OCI-LY3 (cell line): ENCODE results near the gene SKA2.

Source experiments
- H2AFZ ChIP-seq: fragments of 200-600, 300-600 bp; shearing (Covaris generic); 2 replicates; pipeline ENCODE4 v1.6.0; 2014; ENCODE audit warnings: antibody characterized with exemption, low read depth, low read length
- H3K27ac ChIP-seq: fragments of 200-600, 300-600 bp; sonication (generic); 2 replicates; pipeline ENCODE4 v1.5.1; 2014; ENCODE audit warnings: mild to moderate bottlenecking, low read length, moderate library complexity, mixed read lengths
- H3K27me3 ChIP-seq: fragments of 200-600, 300-600 bp; sonication (generic); 2 replicates; pipeline ENCODE4 v1.6.1; 2014; ENCODE audit warnings: low read depth, low read length, mixed read lengths
- H3K36me3 ChIP-seq: fragments of 200-600, 300-600 bp; sonication (generic); replicated peaks from 2 replicates; pipeline ENCODE3; 2014; ENCODE audit warnings: low read depth, low read length, mixed read lengths
- H3K4me1 ChIP-seq: fragments of 300-600, 200-600 bp; sonication (generic); 2 replicates; pipeline ENCODE4 v1.6.1; 2014; ENCODE audit warnings: low read length, mixed read lengths
- H3K4me2 ChIP-seq: fragments of 200-600, 300-600 bp; sonication (generic); 2 replicates; pipeline ENCODE4 v1.6.1; 2014; ENCODE audit warnings: low read length, mixed read lengths
- H3K4me3 ChIP-seq: fragments of 300-600, 200-600 bp; sonication (generic); 2 replicates; pipeline ENCODE4 v1.5.1; 2014; ENCODE audit warnings: antibody characterized with exemption, mild to moderate bottlenecking, low read length, moderate library complexity
- H3K79me2 ChIP-seq: fragments of 300-600, 200-600 bp; shearing (Covaris generic); 2 replicates; pipeline ENCODE4 v1.6.1; 2014; ENCODE audit warnings: mild to moderate bottlenecking, low read length, mixed read lengths
- H3K9ac ChIP-seq: fragments of 300-600, 200-600 bp; shearing (Covaris generic); 2 replicates; pipeline ENCODE4 v1.6.0; 2014; ENCODE audit warnings: mild to moderate bottlenecking, low read length, moderate library complexity
- H3K9me3 ChIP-seq: fragments of 200-600, 300-600 bp; shearing (Covaris generic); 2 replicates; pipeline ENCODE4 v1.6.1; 2014; ENCODE audit warnings: low read length, mixed read lengths; ENCODE audit not compliant: insufficient read depth
- H4K20me1 ChIP-seq: fragments of 200-600, 300-600 bp; sonication (generic); 2 replicates; pipeline ENCODE4 v1.6.1; 2016; ENCODE audit warnings: low read length, mixed read lengths; ENCODE audit not compliant: insufficient read depth
- EZH2phosphoT487 ChIP-seq: fragments of 200-600 bp; shearing (Covaris generic); IDR thresholded peaks from 2 replicates; pipeline ENCODE4 v1.6.1; 2018; ENCODE audit warnings: antibody characterized with exemption, mixed run types, low read depth
- TF ChIP-seq, protein P1 (sequence below): fragments of 200-600, 300-600 bp; sonication (generic); IDR thresholded peaks from 2 replicates; pipeline ENCODE4 v1.5.1; 2014; ENCODE audit warnings: antibody characterized with exemption, low read length, low read depth

SKA2 gene

DNA sequence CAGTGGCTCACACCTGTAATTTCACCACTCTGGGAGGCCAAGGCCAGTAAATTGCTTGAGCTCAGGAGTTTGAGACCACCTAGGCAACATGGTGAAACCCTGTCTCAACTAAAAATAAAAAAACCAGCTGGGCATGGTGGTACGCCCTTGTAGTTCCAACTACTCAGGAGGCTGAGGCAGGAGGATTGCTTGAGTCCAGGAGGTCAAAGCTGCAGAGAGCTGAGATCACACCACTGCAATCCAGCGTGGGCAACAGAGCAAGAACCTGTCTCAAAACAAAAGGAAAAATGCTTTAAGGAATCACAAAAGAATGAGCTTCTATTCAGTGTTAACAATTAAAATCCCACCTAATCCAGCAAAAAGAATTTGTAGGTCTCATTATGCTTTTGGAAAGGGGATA lies 6.5 kb upstream of the SKA2 start:
- Histone ChIP-seq H3K27ac (no peak overlapping the region), H3K4me2 (no peak overlapping the region), H3K79me2 (peaks cover 90% of the 10 kb centered on the region), H3K9me3 (no peaks in the 10 kb centered on the region), H2AFZ (no peak overlapping the region), H3K4me1 (peaks cover 35% of the 10 kb centered on the region), H4K20me1 (no peaks in the 10 kb centered on the region), H3K36me3 (peaks cover 10% of the 10 kb centered on the region), H3K27me3 (no peaks in the 10 kb centered on the region), H3K9ac (no peak overlapping the region), H3K4me3 (no peak overlapping the region)
- TF ChIP-seq EZH2phosphoT487 = no peak
- TF ChIP-seq, protein P1, sequence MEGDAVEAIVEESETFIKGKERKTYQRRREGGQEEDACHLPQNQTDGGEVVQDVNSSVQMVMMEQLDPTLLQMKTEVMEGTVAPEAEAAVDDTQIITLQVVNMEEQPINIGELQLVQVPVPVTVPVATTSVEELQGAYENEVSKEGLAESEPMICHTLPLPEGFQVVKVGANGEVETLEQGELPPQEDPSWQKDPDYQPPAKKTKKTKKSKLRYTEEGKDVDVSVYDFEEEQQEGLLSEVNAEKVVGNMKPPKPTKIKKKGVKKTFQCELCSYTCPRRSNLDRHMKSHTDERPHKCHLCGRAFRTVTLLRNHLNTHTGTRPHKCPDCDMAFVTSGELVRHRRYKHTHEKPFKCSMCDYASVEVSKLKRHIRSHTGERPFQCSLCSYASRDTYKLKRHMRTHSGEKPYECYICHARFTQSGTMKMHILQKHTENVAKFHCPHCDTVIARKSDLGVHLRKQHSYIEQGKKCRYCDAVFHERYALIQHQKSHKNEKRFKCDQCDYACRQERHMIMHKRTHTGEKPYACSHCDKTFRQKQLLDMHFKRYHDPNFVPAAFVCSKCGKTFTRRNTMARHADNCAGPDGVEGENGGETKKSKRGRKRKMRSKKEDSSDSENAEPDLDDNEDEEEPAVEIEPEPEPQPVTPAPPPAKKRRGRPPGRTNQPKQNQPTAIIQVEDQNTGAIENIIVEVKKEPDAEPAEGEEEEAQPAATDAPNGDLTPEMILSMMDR = no peak

DNA sequence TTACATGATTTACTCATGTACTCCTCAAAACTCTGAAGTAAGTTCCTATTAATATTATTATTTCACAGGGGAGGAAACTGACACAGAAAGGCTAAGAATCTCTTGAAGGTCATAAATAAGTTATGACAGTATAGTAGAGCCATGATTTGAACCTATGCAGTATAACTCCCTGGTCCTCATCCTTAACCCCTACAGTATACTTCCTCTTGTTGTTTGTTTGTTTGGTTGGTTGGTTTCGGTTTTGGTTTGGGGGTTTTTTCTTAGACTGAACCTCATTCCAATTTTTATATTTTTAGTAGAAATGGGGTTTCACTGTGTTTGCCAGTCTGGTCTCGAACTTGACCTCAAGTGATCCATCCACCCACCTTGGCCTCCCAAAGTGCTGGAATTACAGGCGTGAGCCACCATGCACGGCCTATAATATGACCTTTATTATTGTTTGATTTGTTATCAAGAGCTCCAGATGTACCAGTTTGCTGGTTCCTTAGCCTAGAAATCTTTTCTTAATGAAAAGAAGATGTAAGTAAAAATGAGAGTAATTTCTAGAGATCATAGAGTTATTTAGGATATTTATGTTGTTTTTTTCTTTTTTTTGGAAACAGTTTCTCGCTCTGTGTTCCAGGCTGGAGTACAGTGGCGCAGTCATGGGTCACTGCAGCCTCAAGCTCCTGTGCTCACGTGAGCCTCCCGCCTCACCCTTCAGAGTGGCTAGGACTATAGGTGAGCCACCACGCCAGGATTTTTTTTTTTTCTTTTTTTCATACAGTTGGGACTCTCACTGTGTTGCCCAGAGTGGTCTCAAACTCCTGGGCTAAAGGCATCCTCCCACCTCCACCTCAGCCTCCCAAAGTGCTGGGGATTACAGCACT lies 5.4 kb upstream of the SKA2 start:
- Histone ChIP-seq H3K9ac (no peak overlapping the region), H3K36me3 (peaks cover 10% of the 10 kb centered on the region), H2AFZ (no peak overlapping the region), H3K27me3 (no peaks in the 10 kb centered on the region), H4K20me1 (no peaks in the 10 kb centered on the region), H3K27ac (no peak overlapping the region), H3K4me1 (peaks cover 25% of the 10 kb centered on the region), H3K4me2 (no peak overlapping the region), H3K4me3 (no peak overlapping the region), H3K79me2 (peaks cover 98% of the 10 kb centered on the region), H3K9me3 (no peaks in the 10 kb centered on the region)
- TF ChIP-seq, protein P1 = no peak
- no peak for TF ChIP-seq EZH2phosphoT487

DNA sequence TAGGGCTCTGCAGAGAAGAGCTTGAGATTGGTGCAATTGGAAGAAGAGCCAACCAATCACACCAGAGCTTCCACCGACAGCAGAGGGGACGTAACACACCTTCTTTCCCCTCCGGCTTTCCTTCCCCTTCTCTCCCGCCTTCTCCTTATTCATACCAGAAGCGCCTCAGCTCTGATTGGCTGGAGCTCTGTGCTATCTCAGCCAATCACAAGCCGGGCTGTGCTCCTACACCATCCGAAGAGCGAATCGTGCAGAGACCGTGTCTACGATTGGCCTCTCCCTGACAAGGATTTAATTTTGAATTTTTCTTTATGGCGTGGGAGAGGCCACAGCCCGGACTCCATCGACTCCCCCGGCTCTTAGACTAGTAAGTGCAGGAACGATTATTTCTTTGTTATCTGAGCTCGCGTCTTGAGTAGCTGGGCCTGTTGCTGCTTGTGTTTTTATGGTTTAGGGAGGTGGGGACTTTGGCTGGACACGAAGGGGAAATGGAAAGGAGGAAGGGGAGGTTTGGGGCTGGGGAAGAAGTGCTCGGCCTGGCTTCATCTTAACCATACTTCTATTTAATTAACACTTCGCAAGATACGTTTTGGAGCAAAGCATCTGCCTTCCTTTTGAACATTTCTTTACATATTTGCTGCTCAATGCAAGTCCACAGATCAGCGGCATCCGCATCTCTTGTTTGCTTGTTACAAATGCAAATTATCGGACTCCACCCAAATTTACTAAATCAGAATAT lies 622 bp upstream of the SKA2 start, which contains the start of gene PRR11:
Gene PRR11, plus strand, starts transcription at position 308 of the 739 bp plus-strand sequence. CDS start 14,007 bp downstream, outside the sequence.
- Histone ChIP-seq H3K4me1 (peaks cover 23% of the 10 kb centered on the region), H2AFZ (peak within 1 kb of the TSS; percentile 85)

More for the DNA sequence above, 622 bp upstream of the SKA2 start, which contains the start of gene PRR11:
- peak within 1 kb of the TSS; percentile 74 for H3K27ac ChIP-seq
- 0 out of 2 replicates have a peak, but pooled peaks cover under 1% of the 10 kb centered on the region for H4K20me1 ChIP-seq
- peaks cover 10% of the 10 kb centered on the region for H3K36me3 ChIP-seq
- peak within 1 kb of the TSS; percentile 95 for H3K4me3 ChIP-seq
- peaks cover 92% of the 10 kb centered on the region for H3K79me2 ChIP-seq
- TF ChIP-seq EZH2phosphoT487 = no peak
- TF ChIP-seq, protein P1 = no peak
- H3K27me3 ChIP-seq = no peaks in the 10 kb centered on the region
- H3K9me3 ChIP-seq = no peaks in the 10 kb centered on the region
- peak within 1 kb of the TSS; percentile 81 for H3K4me2 ChIP-seq
- H3K9ac ChIP-seq = peak within 1 kb of the TSS; percentile 89
